GM21723 (cell line): ENCODE data around the gene VEPH1.

Source experiments
- ATAC-seq: cut with Tn5 transposase; IDR thresholded peaks from one replicate; pipeline ENCODE4 v1.9.1; 2021; ENCODE audit warnings: mild to moderate bottlenecking, moderate library complexity; ENCODE audit not compliant: unreplicated experiment

Gene VEPH1

GRCh38 chr3:157393113-157393512, 110.1 kb downstream of the VEPH1 start:
- no peak for ATAC-seq

DNA sequence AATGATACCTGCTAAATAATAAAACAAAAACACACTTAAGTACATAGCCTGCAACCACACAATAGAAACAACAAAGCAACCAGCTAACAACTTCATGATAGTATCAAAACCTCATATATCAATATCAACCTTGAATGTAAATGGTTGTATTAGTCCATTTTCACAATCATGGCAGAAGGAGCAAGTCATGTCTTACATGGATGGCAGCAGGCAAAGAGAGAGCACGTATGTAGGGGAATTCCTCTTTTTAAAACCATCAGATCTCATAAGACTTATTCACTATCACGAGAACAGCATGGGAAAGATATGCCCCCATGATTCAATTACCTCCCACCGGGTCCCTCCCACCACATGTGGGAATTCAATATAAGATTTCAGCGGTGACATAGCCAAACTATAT, 111.1 kb downstream of the VEPH1 start:
- no peak for ATAC-seq

DNA sequence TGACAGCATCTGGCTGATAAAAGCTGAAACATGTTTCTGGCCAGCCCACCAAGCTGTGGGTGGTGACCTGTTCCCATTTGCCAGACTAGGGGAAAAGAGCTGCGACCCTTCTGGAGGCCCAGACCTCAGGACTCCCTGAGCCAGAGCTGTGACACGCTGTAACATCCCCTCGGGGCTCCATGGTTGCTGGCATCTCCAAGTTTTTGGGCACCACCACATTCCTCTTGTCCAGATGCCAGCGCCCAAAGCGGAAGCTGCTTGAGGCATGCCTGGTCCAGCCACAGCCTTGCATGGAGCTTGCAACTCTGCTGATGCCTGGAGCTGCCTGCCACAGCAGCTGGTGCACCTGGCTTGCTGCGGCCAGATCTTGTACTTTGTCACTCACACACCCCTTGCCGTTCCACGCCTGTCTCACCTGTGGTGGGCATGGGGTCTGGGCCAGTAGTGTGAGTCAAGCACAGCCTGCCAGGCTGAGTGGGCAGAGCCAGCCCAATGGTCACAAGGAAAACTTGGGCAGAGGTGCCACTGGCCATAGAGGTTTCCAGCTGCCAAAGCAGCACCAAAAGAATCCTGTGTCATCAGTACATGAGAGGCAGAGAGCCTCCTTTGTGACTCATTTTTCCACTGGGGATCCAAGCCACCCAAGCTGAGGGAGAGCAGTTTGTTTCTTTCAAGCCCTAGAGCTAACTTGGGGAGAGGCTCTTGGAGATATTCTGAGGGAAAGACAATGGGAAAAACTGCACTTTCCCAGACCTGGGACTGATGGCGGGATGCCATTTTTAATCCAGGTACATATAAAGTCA, 112.3 kb downstream of the VEPH1 start:
- no peak for ATAC-seq

GRCh38 chr3:157388976-157389375, 114.2 kb downstream of the VEPH1 start:
- ATAC-seq = no peak

DNA sequence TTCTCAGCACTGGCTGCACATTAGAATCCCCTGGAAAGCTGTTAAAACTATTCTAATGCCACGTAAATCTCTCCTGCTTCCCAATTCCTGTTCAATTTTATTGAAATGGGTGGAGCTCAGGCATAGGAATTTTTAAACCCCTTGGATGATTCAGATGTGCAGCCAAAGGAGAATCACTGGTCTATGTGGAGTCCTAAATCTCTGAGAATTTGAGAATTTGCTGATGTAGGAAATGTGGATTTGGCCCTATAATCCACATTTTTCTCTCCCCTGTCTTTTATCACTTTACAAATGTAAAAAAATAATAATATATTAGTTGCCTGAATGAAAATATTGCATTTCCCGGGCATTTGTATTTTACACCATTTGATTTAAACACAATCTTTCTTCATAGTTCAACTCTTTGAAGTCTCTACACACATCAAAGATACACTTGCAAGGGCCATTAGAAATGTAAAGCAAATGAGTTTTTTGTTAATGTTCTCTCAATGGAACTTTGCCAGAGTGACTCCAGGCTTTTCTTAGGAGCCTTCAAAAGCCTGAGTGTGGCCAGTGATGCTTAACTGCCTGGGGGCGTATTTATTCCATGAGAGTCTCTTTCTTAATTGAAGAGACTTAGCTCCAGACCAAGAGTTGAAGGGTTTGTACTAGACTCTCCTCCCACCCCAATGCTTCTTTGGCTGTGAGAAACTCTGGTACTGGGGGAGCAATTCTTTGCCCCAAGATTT, 115.3 kb downstream of the VEPH1 start:
- no peak for ATAC-seq

- no peak for ATAC-seq
Observed at GRCh38 chr3:157384491-157384890, 118.7 kb downstream of the VEPH1 start.

- ATAC-seq = no peak
Observed at GRCh38 chr3:157384031-157384430, 119.2 kb downstream of the VEPH1 start.

GRCh38 chr3:157381606-157382005, 121.6 kb downstream of the VEPH1 start:
- ATAC-seq = no peak

DNA sequence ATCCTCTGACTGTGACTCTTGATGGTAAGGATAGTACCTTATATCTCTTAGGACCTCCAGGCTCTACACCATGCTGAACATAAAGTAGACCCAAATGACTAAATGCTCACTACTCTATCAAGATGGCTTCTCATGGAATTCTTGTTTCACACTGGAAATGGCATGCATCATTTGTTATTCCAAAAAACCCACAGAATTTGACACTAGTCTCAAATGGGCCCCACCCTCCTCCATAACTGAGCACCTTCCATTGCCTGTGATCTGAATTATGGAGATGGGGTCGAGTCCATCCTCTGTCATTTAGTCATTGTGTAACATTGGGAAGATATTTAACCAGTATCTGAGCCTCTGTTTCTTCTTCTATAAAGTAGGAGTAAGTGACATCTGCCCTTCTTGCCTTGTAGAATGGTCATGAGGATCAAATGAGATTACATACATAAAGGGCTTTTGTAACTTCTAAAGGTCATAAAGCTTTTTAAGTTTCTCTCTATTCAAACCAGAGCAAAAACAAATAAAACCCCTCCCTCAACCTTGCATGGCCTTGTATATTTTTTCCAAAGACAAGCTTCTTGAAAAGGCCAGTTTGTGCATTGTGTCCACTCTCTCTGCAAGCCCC, 123.6 kb downstream of the VEPH1 start:
- no peak for ATAC-seq

DNA sequence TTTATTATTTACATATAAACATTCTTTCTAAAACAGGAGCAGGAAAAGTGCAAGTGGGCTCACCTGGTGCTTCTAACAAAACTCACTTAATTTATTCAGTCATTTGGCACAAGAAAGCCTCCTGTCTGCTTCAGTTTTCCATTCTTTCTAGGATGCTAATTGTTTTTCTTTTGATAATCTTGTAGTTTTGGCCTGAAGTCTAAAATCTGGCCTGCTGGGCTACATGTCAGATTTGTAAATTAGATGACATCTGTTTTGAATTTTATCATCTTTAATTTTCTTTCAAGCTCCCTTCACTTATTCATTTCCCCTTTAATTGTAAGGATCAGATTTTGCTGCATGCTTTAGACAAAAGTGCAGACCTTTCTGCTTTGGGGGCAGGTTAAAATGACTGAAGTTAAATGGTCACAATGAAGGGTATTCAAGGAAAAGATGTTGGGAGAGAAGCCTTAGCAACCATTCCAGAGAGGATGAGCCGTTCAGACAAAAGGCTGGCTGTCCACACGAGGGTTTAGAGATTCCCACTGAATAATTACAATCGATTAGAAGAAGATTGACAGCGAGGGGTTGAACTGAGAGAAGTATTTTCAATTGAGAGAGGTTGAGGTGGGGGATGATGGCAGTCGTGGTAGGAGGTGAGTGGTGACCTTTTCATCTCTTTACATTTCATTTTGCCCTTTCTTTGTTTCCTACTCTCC, 126.5 kb downstream of the VEPH1 start:
- ATAC-seq = no peak

DNA sequence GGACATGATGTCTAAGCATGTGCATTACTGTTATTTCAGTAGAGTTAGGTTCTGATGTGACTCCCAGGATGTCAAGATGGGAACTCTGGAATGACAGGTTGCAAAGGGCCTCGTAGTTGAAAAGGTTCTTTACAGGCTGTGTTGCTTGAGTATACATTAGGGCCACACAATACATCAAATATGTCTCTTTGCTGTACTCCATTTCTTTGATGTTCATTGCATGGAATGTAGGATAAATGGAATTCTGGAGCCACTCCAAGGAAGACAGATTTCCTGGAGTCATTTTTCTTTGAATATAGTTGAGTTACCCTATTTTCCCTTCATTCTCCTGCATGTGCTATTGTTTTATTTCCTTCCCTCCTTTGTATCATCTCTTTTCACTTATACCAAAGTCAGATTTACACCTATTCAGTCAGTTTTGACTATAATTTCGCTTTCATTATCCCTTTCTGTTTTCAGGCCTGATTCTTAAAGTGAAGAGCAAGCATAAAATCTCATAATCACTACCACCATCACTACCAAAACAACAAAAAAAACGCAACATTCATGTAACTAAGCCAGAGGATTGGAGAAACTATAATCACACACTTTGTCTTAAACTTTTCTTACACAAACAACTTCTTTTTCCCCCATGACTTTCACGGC, 127.8 kb downstream of the VEPH1 start:
- ATAC-seq = no peak

GRCh38 chr3:157374933-157375332, 128.3 kb downstream of the VEPH1 start:
- ATAC-seq = no peak

DNA sequence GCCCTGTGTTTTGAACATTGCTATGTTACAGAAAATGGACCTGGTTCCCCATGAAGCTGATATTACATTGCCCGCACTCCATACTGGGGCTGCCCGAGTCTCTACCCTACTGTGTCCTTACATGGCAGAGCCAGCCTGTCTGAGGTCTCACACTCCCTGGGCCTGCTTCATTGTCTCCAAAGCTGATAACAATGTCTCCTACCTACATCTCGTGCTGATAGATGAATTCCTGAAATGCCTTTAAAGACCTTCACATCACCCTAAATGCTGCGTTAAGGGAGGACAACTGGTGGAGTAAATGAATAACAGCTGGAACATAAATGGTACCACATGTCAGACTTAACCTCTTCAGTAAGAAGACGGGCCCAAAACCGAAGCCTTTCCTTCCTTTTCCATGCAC, 129.4 kb downstream of the VEPH1 start:
- ATAC-seq = no peak

DNA sequence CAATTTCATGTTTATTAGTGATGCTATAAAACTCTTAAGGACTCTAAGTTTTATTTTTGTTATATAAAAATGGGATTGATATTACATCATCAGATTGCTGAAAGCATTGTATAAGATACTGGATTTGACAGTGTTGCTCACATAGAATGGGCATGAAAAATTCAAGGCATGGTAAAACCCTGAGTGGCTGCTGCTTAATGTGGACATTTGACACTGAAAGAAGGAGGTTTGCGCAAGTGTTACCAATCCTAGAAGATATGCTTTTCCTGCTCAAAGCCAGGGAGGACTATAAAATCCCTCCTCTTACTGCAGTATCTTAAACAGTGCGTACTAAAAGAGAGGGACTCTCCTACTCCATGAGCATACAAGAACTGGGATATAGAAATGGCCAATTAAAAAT, 132.3 kb downstream of the VEPH1 start:
- no peak for ATAC-seq

- no peak for ATAC-seq
Observed at GRCh38 chr3:157369727-157370421, 133.3 kb downstream of the VEPH1 start.

DNA sequence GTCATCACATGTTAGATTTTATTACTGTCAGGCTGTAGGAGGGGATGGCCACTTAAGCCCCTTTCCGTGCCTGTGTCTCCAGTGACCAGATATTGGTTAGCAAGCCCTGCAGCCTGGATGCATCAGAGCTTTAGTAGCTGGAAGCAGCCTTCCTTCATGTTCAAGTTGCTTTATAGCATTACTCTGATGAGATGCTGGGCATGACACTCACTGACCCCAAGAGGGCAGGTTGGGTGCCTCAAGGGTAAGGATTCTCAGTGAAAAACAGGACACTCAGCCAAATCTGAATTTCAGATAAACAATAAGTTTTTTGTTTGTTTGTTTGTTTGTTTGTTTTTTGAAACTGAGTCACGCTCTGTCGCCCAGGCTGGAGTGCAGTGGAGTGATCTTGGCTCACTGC, 135.0 kb downstream of the VEPH1 start:
- no peak for ATAC-seq

DNA sequence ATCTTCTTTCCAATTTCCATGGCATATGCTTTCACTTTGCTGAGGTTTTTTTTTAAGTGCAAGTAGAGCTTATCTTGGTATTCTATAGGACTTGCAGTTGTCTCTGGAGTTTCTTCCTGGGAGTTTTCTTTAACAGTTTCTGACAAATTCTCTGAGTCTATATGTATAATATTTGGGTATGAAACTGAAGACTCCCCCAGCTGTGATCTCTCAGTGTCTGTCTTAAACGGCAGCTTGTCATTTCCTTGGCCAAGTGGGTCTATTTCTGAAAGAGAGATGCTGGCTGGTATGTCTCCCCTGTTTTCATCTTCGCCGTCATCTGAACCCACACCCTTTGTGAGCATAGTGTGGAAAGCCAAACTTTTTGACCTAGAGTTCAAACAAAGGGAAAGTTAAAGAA, 139.8 kb downstream of the VEPH1 start:
- ATAC-seq = no peak

DNA sequence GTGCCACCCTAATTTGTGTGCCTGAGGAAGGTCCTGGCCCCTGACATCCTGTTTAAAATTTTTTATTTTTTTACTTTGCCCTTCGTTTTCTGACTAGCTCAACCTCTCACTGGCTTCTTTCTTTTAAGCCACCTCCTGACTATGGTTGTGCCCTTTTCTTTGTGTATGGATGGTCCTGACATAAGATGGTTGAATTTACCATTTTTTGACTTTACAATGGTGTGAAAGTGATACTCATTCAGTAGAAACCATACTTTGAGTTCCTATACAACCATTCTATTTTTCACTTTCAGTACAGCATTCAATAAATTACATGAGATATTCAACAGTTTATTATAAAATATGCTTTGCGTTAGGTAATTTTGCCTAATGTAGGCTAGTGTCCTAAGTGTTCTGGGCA, 140.9 kb downstream of the VEPH1 start:
- no peak for ATAC-seq

DNA sequence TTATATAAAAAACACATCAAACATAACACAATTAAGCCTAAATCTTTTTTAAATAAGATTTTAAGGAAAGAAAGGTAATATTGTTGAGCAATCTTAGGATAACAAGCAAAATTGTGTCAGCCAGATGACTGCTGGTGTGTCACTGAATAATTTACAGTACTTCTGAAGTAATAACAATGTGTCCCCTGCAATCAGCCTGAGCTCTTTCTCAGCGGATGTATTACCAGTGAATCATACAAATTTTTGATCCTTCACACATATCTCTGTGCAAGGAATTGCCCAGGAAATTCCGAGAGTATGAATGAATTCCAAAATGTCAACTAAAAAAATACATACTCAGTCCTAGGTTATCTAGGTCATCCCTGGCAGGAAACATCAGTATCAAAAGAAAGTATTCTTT, 143.2 kb downstream of the VEPH1 start:
- ATAC-seq = no peak

DNA sequence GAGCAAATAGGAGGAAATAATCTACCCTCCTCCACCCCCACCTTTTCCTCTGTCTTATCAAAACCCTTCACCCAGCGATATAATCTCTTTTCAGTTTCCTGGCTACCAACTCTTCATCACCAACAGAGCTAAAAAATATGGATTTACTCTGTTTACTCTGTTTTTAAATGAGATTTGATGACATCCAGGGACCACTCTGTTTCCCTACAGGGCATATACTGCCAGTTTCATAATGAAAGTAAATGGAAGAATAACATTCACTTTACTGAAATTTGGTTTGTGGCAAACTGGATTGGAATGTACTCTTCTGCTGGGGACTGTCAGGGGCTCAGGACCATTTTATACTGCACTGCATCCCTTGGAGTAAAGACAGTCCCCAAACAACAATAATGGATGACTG, 146.7 kb downstream of the VEPH1 start:
- ATAC-seq = no peak
